Common myeloid progenitor, CD34-positive (primary cell): ENCODE results near the gene TMEM163.

ENCODE experiments used
- CTCF ChIA-PET: fragments of 350-600 bp; sonication (Branson Sonifier 250); formaldehyde crosslinking; loops from one replicate; lab custom pipeline; 2021; ENCODE audit warnings: antibody characterized with exemption; lab: Charles Lee
- POLR2A ChIA-PET: fragments of 350-600 bp; sonication (Branson Sonifier 250); formaldehyde crosslinking; loops from one replicate; lab custom pipeline; 2021; ENCODE audit warnings: antibody characterized with exemption; lab: Charles Lee
- DNase-seq, 3 donors: peaks; one replicate each; pipeline versions ENCODE4 v3.0.0 to v3.0.0-alpha.2; 2013
- H3K27ac ChIP-seq, 2 experiments: 1 replicate in 1 of 2; 2 replicates in 1 of 2; pipeline ENCODE4 v1.7.0; 2013; ENCODE audit warnings: inconsistent platforms in 2 of 2, low read length in 2 of 2, mild to moderate bottlenecking in 2 of 2, low read depth in 1 of 2, moderate library complexity in 1 of 2; ENCODE audit not compliant: severe bottlenecking in 2 of 2, insufficient read depth in 1 of 2, poor library complexity in 1 of 2
- H3K27me3 ChIP-seq, 5 experiments: replicated peaks in 2 of 5; 1 replicate in 3 of 5; 2 replicates in 2 of 5; pipeline versions ENCODE4 v1.6.1 to v1.7.0; 2013; ENCODE audit warnings: low read length in 4 of 5, mild to moderate bottlenecking in 2 of 5, moderate library complexity in 2 of 5, inconsistent platforms in 1 of 5; ENCODE audit not compliant: insufficient read depth in 5 of 5, control insufficient read depth in 4 of 5
- H3K36me3 ChIP-seq, 4 experiments: 1 replicate in 2 of 4; 2 replicates in 2 of 4; pipeline versions ENCODE4 v1.6.1 to v1.7.0; 2013; ENCODE audit warnings: low read length in 3 of 4, control low read depth in 1 of 4, mild to moderate bottlenecking in 1 of 4; ENCODE audit not compliant: control insufficient read depth in 4 of 4, insufficient read depth in 4 of 4
- H3K4me1 ChIP-seq, 4 experiments: 1 replicate in 3 of 4; 2 replicates in 1 of 4; pipeline versions ENCODE4 v1.6.1 to v1.7.1; 2013; ENCODE audit warnings: low read length in 3 of 4, mild to moderate bottlenecking in 3 of 4, control low read depth in 1 of 4, inconsistent platforms in 1 of 4, moderate library complexity in 1 of 4; ENCODE audit not compliant: control insufficient read depth in 4 of 4, insufficient read depth in 4 of 4; ENCODE audit errors: control extremely low read depth in 1 of 4
- H3K4me3 ChIP-seq, 7 experiments: 1 replicate in 4 of 7; 2 replicates in 3 of 7; pipeline versions ENCODE4 v1.5.1 to v1.7.0; 2013; ENCODE audit warnings: mild to moderate bottlenecking in 7 of 7, low read length in 6 of 7, moderate library complexity in 6 of 7, inconsistent platforms in 2 of 7, low read depth in 2 of 7, control low read depth in 1 of 7; ENCODE audit not compliant: insufficient read depth in 4 of 7, control insufficient read depth in 1 of 7; ENCODE audit errors: extremely low read depth in 1 of 7
- H3K9me3 ChIP-seq, 5 experiments: 1 replicate in 4 of 5; 2 replicates in 1 of 5; pipeline versions ENCODE4 v1.6.1 to v1.7.1; 2013; ENCODE audit warnings: low read length in 4 of 5, mild to moderate bottlenecking in 2 of 5, inconsistent platforms in 1 of 5, low read depth in 1 of 5, moderate library complexity in 1 of 5; ENCODE audit not compliant: control insufficient read depth in 4 of 5, insufficient read depth in 2 of 5; ENCODE audit errors: control extremely low read depth in 1 of 5
- WGBS: methylation state at CpG from one replicate; pipeline ENCODE4 v1.1.5; 2013; ENCODE audit not compliant: insufficient coverage; 5-methylcytosine and 5-hydroxymethylcytosine counted together

TMEM163 gene

DNA sequence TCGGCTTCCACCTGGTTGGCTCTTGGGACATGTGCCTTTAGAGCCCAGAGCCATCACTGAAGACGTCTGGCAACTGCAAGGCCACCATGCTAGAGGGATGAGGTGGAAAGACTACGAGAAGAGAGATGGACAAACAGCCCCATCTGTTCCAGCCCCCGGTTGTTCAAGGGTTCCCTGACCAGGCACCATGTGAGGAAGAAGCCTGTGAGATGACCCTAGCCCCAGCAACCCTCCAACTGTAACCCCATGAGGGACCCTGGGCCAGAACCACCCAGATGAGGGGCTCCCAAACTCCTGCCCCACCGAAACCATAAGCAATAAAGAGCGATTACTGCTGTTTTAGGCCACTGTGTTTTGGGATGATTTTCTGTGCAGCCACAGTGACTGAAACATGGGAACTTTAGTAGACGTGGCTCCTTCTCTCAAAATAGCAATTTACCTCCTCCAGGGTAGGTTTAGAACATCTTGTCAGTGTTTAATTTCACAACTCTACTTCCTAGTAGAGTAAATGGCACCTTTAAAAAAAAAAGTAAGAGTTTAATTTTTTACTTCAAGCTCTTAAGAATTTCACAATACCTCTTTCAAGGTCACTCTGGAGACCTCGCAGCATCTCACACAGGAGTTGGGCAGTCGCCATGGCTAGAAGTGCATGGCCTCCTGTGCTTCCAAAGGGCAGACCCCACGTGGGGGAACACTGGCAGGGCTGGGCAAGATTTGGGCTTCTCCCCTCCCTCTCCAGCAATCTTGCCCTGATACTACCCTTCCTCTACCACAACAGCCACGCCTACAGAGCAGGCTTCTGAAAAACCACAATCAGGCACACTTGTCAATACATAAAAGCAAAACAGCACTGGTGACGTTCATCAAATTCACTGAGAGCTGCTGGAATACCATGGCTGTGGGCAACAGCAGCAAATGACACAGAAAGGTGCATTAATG lies 48.8 kb downstream of the TMEM163 start:
- no peaks in the 10 kb centered on the region for H3K9me3 ChIP-seq
- H3K4me3 ChIP-seq, result peak overlapping the region in 1 of 7 experiments; percentile 29
- 54% methylated on average over 9 of the region's 12 CpGs for WGBS
- no peaks in the 10 kb centered on the region for H3K27me3 ChIP-seq
- POLR2A ChIA-PET, result interaction anchor here (1.0 kb wide), 1 partner anchor 249 kb away, joined by 4 read pairs; the partner anchor contains the start of gene CCNT2
- peak; percentile 12 to 76 (median 61) for DNase-seq
- no peak overlapping the region for H3K27ac ChIP-seq
- no peaks in the 10 kb centered on the region for H3K36me3 ChIP-seq
- H3K4me1 ChIP-seq, result peaks cover 7 to 48% (median 32%) of the 10 kb centered on the region in 4 experiments
- CTCF ChIA-PET, result interaction anchor here (0.7 to 1.6 kb wide), 5 partner anchors 9 to 70 kb away, joined by 3 to 4 read pairs (median 4); no protein-coding TSS in a partner anchor

GRCh38 chr2:134668821-134669220 lies 50.0 kb downstream of the TMEM163 start:
- no peaks in the 10 kb centered on the region for H3K36me3 ChIP-seq
- WGBS, result 35% methylated on average over 6 of the region's 7 CpGs
- H3K27me3 ChIP-seq, result no peaks in the 10 kb centered on the region
- no peaks in the 10 kb centered on the region for H3K9me3 ChIP-seq
- DNase-seq, result peak; percentile 48 to 97 (median 92)
- CTCF ChIA-PET, result interaction anchor here (0.6 to 0.8 kb wide), 3 partner anchors 12 to 49 kb away, joined by 3 to 4 read pairs (median 3); no protein-coding TSS in a partner anchor
- H3K4me3 ChIP-seq, result no peak overlapping the region
- peaks cover 7 to 48% (median 30%) of the 10 kb centered on the region in 4 experiments for H3K4me1 ChIP-seq
- POLR2A ChIA-PET, result no interaction called here
- H3K27ac ChIP-seq, result no peak overlapping the region

DNA sequence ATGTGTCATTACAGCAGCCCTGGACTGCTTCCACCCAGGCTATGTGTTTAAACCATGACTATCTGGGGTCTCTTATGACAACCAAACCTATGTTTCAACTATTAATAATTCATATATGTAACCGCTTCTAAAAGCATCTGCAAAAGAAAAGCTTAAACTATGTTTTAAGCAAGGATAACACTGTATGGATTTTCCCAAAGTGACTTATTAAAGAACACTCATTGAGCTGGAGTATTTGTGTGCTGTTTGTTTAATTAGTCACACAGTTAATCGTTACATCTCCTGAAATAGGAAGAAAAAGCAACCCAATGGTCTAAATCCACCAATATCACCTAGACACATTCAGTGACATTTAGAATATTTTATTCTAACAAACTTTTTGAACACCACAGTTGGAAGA lies 51.3 kb downstream of the TMEM163 start:
- H3K27ac ChIP-seq, result no peak overlapping the region
- H3K9me3 ChIP-seq, result no peaks in the 10 kb centered on the region
- peaks cover 7 to 48% (median 30%) of the 10 kb centered on the region in 4 experiments for H3K4me1 ChIP-seq
- peaks cover 0 to 4% (median 0%) of the 10 kb centered on the region in 4 experiments for H3K36me3 ChIP-seq
- DNase-seq, result no peak
- H3K27me3 ChIP-seq, result no peaks in the 10 kb centered on the region
- no CpG with 5 or more reads among the region's 2 CpGs for WGBS
- H3K4me3 ChIP-seq, result no peak overlapping the region
- CTCF ChIA-PET, result interaction anchor here (1.0 kb wide), 1 partner anchor 36 kb away, joined by 3 read pairs; no protein-coding TSS in a partner anchor
- POLR2A ChIA-PET, result no interaction called here

DNA sequence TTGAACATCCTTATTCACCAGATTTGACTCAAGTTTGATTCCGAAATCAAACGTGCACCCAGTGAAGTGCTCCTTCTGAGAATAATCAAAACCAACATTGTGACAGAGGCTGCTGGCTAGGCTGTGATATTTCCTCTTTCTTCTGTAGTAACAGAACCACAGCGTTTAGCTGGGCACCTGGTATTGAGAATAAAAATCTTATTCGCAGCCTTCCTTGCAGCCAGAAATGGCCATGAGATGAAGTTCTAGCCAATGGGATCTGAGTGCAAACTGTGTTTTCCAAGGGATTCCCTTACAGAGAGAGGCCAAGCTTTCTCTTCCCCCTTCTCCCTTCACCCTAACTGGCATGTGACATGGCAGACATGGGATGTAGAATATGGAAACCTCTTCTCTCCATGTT lies 51.7 kb downstream of the TMEM163 start:
- H3K27me3 ChIP-seq, result no peaks in the 10 kb centered on the region
- peak in 1 of 3 donors; percentile 28 for DNase-seq
- CTCF ChIA-PET, result interaction anchor here (1.0 kb wide), 1 partner anchor 36 kb away, joined by 3 read pairs; no protein-coding TSS in a partner anchor
- no peak overlapping the region for H3K27ac ChIP-seq
- H3K9me3 ChIP-seq, result no peaks in the 10 kb centered on the region
- H3K36me3 ChIP-seq, result peaks cover 0 to 4% (median 0%) of the 10 kb centered on the region in 4 experiments
- POLR2A ChIA-PET, result no interaction called here
- WGBS, result 50% methylated on average over 3 of the region's 4 CpGs
- H3K4me1 ChIP-seq, result peaks cover 7 to 48% (median 30%) of the 10 kb centered on the region in 4 experiments
- H3K4me3 ChIP-seq, result no peak overlapping the region

DNA sequence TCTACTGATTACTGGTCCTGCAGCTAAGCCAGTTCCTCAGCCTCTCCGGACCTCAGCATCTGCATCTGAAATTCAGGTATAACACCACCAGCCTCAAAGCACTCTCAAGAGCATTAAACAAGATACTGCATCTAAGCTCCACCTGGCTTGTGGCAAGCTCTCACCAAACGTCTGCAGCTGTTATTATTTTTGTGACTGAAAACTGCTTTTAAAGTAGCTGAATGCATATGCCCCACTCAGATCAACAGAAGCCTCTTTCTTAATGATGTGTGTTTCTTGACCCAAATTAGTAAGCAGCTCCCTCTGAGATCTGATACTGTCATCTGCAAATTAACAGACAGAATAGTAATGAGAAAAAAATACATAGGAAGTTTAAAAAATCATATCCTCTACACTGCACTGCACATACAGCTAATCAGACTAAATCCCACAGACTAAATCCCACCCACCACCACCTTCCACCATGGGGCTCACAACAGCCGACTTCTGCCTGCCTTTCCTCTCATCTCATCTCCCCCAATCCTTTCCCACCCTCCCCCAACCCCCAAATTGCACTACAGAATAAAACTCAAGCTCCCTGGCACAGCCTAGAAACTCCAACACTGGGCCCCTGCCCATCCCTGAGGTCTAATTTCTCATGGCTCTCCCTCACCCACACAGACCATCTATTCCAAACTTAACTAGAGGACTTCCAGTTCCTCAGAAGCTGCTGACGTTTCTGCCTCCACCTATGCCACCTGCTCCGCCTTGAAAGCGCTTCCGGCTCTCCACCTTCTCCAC lies 52.9 kb downstream of the TMEM163 start:
- no peaks in the 10 kb centered on the region for H3K9me3 ChIP-seq
- H3K27me3 ChIP-seq, result no peaks in the 10 kb centered on the region
- H3K4me1 ChIP-seq, result peaks cover 7 to 41% (median 23%) of the 10 kb centered on the region in 4 experiments
- POLR2A ChIA-PET, result no interaction called here
- CTCF ChIA-PET, result interaction anchor here (0.9 kb wide), 1 partner anchor 79 kb away, joined by 3 read pairs; no protein-coding TSS in a partner anchor
- DNase-seq, result no peak
- H3K4me3 ChIP-seq, result no peak overlapping the region
- 98% methylated on average over 6 of the region's 7 CpGs for WGBS
- H3K27ac ChIP-seq, result no peak overlapping the region
- H3K36me3 ChIP-seq, result peaks cover 0 to 4% (median 0%) of the 10 kb centered on the region in 4 experiments

GRCh38 chr2:134663451-134664450 lies 55.0 kb downstream of the TMEM163 start:
- H3K4me1 ChIP-seq, result peaks cover 0 to 25% (median 8%) of the 10 kb centered on the region in 4 experiments
- H3K4me3 ChIP-seq, result no peak overlapping the region
- no peak overlapping the region for H3K27ac ChIP-seq
- H3K27me3 ChIP-seq, result no peaks in the 10 kb centered on the region
- peaks cover 0 to 2% (median 0%) of the 10 kb centered on the region in 5 experiments for H3K9me3 ChIP-seq
- POLR2A ChIA-PET, result no interaction called here
- DNase-seq, result no peak
- WGBS, result 100% methylated on average over 5 of the region's 8 CpGs
- peaks cover 0 to 4% (median 0%) of the 10 kb centered on the region in 4 experiments for H3K36me3 ChIP-seq
- CTCF ChIA-PET, result interaction anchor here (1.0 kb wide), 1 partner anchor 17 kb away, joined by 3 read pairs; no protein-coding TSS in a partner anchor
